Pancreas (tissue), 10 donors: Measurements from ENCODE around the gene LYZL1. TPM values are rescaled to one million over a fixed set of nuclear protein-coding genes. Genes with fewer than 3 reads are reported as not detected.

ENCODE experiments used
- ATAC-seq, 4 donors: fragments of 200-7000 bp; cut with Tn5 transposase; one replicate each; pipeline versions ENCODE4 v1.8.0 to v1.9.1; 2020; ENCODE audit warnings: mild to moderate bottlenecking in 4 of 4, moderate library complexity in 4 of 4
- DNase-seq, 6 donors: peaks; one replicate each; pipeline ENCODE4 v3.0.0-alpha.2; 2020
- FAIRE-seq: peaks from 2 replicates; lab custom pipeline; 2012; peaks lifted over from hg19 to GRCh38; lab: Jason Lieb, UNC
- H3K27ac ChIP-seq, 4 donors: fragments of 200-600 bp; sonication (generic); 1 replicate in 3 of 4; 2 replicates in 1 of 4; pipeline versions ENCODE4 v1.5.0 to v1.8.0; 2020
- H3K27me3 ChIP-seq, 4 donors: fragments of 200-600 bp; one replicate each; pipeline ENCODE4 v1.8.0; 2021
- H3K36me3 ChIP-seq, 3 donors: fragments of 200-600 bp; sonication (generic) in 1 of 3; one replicate each; pipeline versions ENCODE4 v1.5.0 to v1.8.0; 2020 to 2021
- H3K4me1 ChIP-seq, 3 donors: fragments of 200-600 bp; one replicate each; pipeline ENCODE4 v1.8.0; 2021
- H3K4me3 ChIP-seq, 4 donors: fragments of 200-600 bp; sonication (generic) in 2 of 4; one replicate each; pipeline versions ENCODE4 v1.5.0 to v1.8.0; 2020 to 2021
- H3K9me3 ChIP-seq, 4 donors: fragments of 200-600 bp; one replicate each; pipeline ENCODE4 v1.8.0; 2021
- WGBS, 2 donors: extraction: QIAGEN DNeasy Blood & Tissue Kit; methylation state at CpG; one replicate each; pipeline ENCODE4 v1.1.7; 2013; 5-methylcytosine and 5-hydroxymethylcytosine counted together
- intact Hi-C, 3 donors: fragments of 100-400 bp; cut with DNase I; formaldehyde crosslinking; loops; one replicate each; pipeline versions ENCODE4 v1.11.1 to v1.14.2; 2022
- polyA plus RNA-seq, 2 donors: library from polyadenylated mRNA; stranded (reverse); fragments of 200-250 nt; gene quantifications; one replicate each; pipeline ENCODE4 v1.2.3, GENCODE V29; 2013
- total RNA-seq, 6 donors: library from RNA; stranded (reverse); fragmentation: NEBNext Ultra II Directional in 4 of 6; extraction: Animal tissue kit (Norgen Biotek cat#: 25700) in 4 of 6; gene quantifications; one replicate each; pipeline versions ENCODE4 v1.2.1 to v1.2.4, GENCODE V29; 2021 to 2023
- TF ChIP-seq, protein P1 (sequence below), 4 donors: fragments of 200-600 bp; sonication (generic) in 3 of 4; IDR thresholded peaks; one replicate each; pipeline versions ENCODE4 v1.5.0 to v1.8.0; 2021; ENCODE audit warnings: antibody characterized with exemption in 4 of 4
- donor health status: healthy with polysubstance abuse.
- donor health status: DM: no; HTN: no; CAD: no; lungs with moderate emphysema.
- donor health status: DM: no; HTN: no; CAD: no.
- donor health status: control.
- donor health status: control.
- donor health status: Bipolar disorder and iron deficiency.
- donor health status: DM: yes; HTN: yes; CAD: no.
- donor health status: DM: no; HTN: no; CAD: no.
- donor health status: DM: no; HTN: no; CAD: no.
- donor health status: DM: yes; HTN: yes; CAD: no.

LYZL1 gene
- total and polyA plus RNA-seq, 8 donors: not detected

- DNase-seq (no peak), FAIRE-seq (no peak), ATAC-seq (no peak)
- TF ChIP-seq, protein P1, sequence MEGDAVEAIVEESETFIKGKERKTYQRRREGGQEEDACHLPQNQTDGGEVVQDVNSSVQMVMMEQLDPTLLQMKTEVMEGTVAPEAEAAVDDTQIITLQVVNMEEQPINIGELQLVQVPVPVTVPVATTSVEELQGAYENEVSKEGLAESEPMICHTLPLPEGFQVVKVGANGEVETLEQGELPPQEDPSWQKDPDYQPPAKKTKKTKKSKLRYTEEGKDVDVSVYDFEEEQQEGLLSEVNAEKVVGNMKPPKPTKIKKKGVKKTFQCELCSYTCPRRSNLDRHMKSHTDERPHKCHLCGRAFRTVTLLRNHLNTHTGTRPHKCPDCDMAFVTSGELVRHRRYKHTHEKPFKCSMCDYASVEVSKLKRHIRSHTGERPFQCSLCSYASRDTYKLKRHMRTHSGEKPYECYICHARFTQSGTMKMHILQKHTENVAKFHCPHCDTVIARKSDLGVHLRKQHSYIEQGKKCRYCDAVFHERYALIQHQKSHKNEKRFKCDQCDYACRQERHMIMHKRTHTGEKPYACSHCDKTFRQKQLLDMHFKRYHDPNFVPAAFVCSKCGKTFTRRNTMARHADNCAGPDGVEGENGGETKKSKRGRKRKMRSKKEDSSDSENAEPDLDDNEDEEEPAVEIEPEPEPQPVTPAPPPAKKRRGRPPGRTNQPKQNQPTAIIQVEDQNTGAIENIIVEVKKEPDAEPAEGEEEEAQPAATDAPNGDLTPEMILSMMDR (IDR thresholded peaks at IDR 0.05): no peak
- intact Hi-C loops: no loop called here
- Histone ChIP-seq H3K27ac (no peak overlapping the region), H3K9me3 (no peaks in the 10 kb centered on the region), H3K36me3 (no peaks in the 10 kb centered on the region), H3K27me3 (no peaks in the 10 kb centered on the region), H3K4me1 (no peaks in the 10 kb centered on the region), H3K4me3 (no peak overlapping the region)
- WGBS, 2 donors: 54 to 59% methylated on average over 8 of the region's 8 CpGs
Measured at GRCh38 chr10:29266641-29267040, 22.2 kb upstream of the LYZL1 start.

- TF ChIP-seq, protein P1 (IDR thresholded peaks at IDR 0.05): no peak
- H3K36me3 ChIP-seq: no peaks in the 10 kb centered on the region
- DNase-seq (no peak), ATAC-seq (no peak), FAIRE-seq (no peak)
- WGBS, 2 donors: 86 to 92% methylated on average over 6 of the region's 6 CpGs
- H3K4me3 ChIP-seq: no peak overlapping the region
- no peak overlapping the region for H3K27ac ChIP-seq
- no peaks in the 10 kb centered on the region for H3K4me1 ChIP-seq
- no peaks in the 10 kb centered on the region for H3K27me3 ChIP-seq
- intact Hi-C loops: no loop called here
- no peaks in the 10 kb centered on the region for H3K9me3 ChIP-seq
Measured at GRCh38 chr10:29268011-29268410, 20.9 kb upstream of the LYZL1 start.

DNA sequence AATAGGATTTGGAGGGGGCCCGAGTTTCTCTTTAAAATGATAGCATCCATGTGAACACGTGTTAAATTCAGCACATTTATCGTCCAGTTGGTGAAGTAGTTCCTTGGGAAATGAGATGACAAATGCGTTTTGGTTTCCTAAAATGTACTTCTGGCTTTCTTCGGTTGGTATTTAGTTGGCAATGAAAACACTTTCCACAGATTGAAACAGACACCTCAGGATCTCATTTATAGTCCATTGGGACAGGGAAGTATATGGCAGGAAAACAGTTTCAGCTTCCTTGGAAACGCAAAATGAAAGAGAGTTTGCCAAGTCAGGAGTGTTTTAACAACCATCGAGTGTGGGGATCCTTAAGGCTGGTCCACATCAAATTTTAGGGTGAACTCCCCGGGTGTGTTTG is 19.4 kb upstream of the LYZL1 start:
- FAIRE-seq (no peak), DNase-seq (no peak), ATAC-seq (no peak)
- Histone ChIP-seq H3K27ac (no peak overlapping the region), H3K4me3 (no peak overlapping the region), H3K27me3 (no peaks in the 10 kb centered on the region), H3K4me1 (no peaks in the 10 kb centered on the region), H3K36me3 (no peaks in the 10 kb centered on the region), H3K9me3 (no peaks in the 10 kb centered on the region)
- TF ChIP-seq, protein P1 (IDR thresholded peaks at IDR 0.05): no peak
- 73 to 79% methylated on average over 8 of the region's 8 CpGs for WGBS, 2 donors
- intact Hi-C loops: no loop called here

DNA sequence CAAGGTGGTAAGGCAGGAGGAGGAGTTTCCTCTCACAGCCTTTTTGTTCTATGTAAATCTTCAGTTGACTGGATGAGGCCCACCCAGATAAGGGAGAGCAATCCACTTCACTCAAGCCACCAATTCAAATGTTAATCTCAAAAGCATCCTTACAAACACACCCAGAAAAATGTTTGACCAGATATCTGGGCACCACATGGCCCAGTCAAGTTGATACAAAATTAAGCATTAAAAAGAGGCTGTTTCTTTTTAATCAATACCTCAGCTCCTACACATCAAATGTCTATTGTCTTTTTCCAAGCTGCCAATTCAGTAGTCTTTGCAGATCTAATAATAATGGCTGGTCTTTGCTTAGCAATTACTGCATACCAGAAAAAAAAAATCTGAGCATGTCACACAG is 18.0 kb upstream of the LYZL1 start:
- FAIRE-seq: no peak
- intact Hi-C loops: no loop called here
- ATAC-seq: no peak
- no peaks in the 10 kb centered on the region for H3K4me1 ChIP-seq
- no peaks in the 10 kb centered on the region for H3K36me3 ChIP-seq
- no peak for DNase-seq
- no peak overlapping the region for H3K4me3 ChIP-seq
- H3K9me3 ChIP-seq: no peaks in the 10 kb centered on the region
- no peak overlapping the region for H3K27ac ChIP-seq
- TF ChIP-seq, protein P1 (IDR thresholded peaks at IDR 0.05): no peak
- H3K27me3 ChIP-seq: no peaks in the 10 kb centered on the region

DNA sequence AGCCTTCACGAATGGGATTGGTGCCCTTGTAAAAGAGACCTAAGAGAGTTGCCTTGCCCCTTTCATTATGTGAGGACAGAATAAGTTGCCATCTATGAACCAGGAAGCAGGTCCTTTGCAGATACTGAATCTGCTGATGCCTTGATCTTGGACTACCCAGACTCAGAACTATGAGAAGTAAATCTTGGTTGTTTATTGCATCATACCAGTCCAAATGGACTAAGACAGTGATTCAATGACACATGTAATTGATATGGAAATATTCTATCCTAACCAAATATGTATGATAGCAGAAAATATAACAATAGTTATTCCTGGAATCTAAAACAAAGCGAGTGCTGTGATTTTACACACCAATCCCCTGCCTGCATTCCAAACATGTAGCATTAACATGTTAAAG is 17.0 kb upstream of the LYZL1 start:
- FAIRE-seq: no peak

More for the DNA sequence above, 17.0 kb upstream of the LYZL1 start:
- Histone ChIP-seq H3K27ac (no peak overlapping the region), H3K36me3 (no peaks in the 10 kb centered on the region), H3K4me3 (no peak overlapping the region), H3K4me1 (no peaks in the 10 kb centered on the region), H3K9me3 (no peaks in the 10 kb centered on the region), H3K27me3 (no peaks in the 10 kb centered on the region)
- WGBS, 2 donors: 56 to 73% methylated on average over 2 of the region's 2 CpGs
- ATAC-seq (no peak), DNase-seq (no peak)
- intact Hi-C loops: no loop called here
- TF ChIP-seq, protein P1 (IDR thresholded peaks at IDR 0.05): no peak
